CD14-positive monocyte (primary cell): ENCODE results near the gene TNPO1. TPM values are rescaled to one million over a fixed set of nuclear protein-coding genes. Genes with fewer than 3 reads are reported as not detected.
A peak's percentile ranks its signal among the peaks of the same experiment; 100 is the strongest.

Experiments used
- DNase-seq, 3 donors: peaks; one replicate each; pipeline ENCODE4 v3.0.0-alpha.2; 2011 to 2022
- H2AFZ ChIP-seq: 2 replicates; pipeline ENCODE4 v1.6.0; 2012; ENCODE audit warnings: mild to moderate bottlenecking, low read depth, low read length, inconsistent platforms; ENCODE audit not compliant: insufficient read depth, poor library complexity, severe bottlenecking
- H3K27ac ChIP-seq, 2 donors: 1 replicate in 1 of 2; 2 replicates in 1 of 2; pipeline ENCODE4 v1.5.1; 2012 to 2013; ENCODE audit warnings: low read length in 2 of 2, control low read depth in 1 of 2, inconsistent platforms in 1 of 2, low read depth in 1 of 2, mild to moderate bottlenecking in 1 of 2
- H3K27me3 ChIP-seq, 2 donors: one replicate each; pipeline versions ENCODE4 v1.6.0 to v1.6.1; 2011 to 2013; ENCODE audit warnings: low read length in 2 of 2; ENCODE audit not compliant: control insufficient read depth in 2 of 2, insufficient read depth in 2 of 2
- H3K36me3 ChIP-seq, 2 donors: replicated peaks in 1 of 2; 1 replicate in 1 of 2; 2 replicates in 1 of 2; pipeline versions ENCODE4 v1.5.1 to v1.6.1; 2012 to 2013; ENCODE audit warnings: low read length in 2 of 2, control low read depth in 1 of 2, inconsistent platforms in 1 of 2, mild to moderate bottlenecking in 1 of 2; ENCODE audit not compliant: insufficient read depth in 2 of 2, control insufficient read depth in 1 of 2
- H3K4me1 ChIP-seq, 2 donors: 1 replicate in 1 of 2; 2 replicates in 1 of 2; pipeline versions ENCODE4 v1.5.1 to v1.6.1; 2012 to 2013; ENCODE audit warnings: low read length in 2 of 2, control low read depth in 1 of 2, inconsistent platforms in 1 of 2, mild to moderate bottlenecking in 1 of 2, moderate library complexity in 1 of 2; ENCODE audit not compliant: insufficient read depth in 2 of 2, control insufficient read depth in 1 of 2
- H3K4me2 ChIP-seq: replicated peaks from 2 replicates; pipeline ENCODE3; 2012; ENCODE audit warnings: low read length, moderate library complexity, mild to moderate bottlenecking; ENCODE audit not compliant: poor library complexity, severe bottlenecking; ENCODE audit errors: extremely low read depth
- H3K4me3 ChIP-seq, 3 experiments: fragments of 200-600 bp in 1 of 3; sonication (generic) in 1 of 3; replicated peaks in 1 of 3; 1 replicate in 2 of 3; 2 replicates in 1 of 3; pipeline ENCODE4 v1.5.1; 2011 to 2013; ENCODE audit warnings: low read length in 3 of 3, mild to moderate bottlenecking in 3 of 3, control low read depth in 2 of 3, low read depth in 2 of 3, inconsistent platforms in 1 of 3, moderate library complexity in 1 of 3
- H3K79me2 ChIP-seq: 2 replicates; pipeline ENCODE4 v1.6.0; 2012; ENCODE audit warnings: mild to moderate bottlenecking, control low read depth, inconsistent platforms, low read length, moderate library complexity; ENCODE audit not compliant: insufficient read depth
- H3K9ac ChIP-seq: 2 replicates; pipeline ENCODE4 v1.6.0; 2017; ENCODE audit warnings: low read length, mild to moderate bottlenecking; ENCODE audit not compliant: insufficient read depth, poor library complexity, severe bottlenecking
- H3K9me3 ChIP-seq, 2 donors: replicated peaks in 1 of 2; 1 replicate in 1 of 2; 2 replicates in 1 of 2; pipeline versions ENCODE4 v1.5.1 to v1.6.1; 2012 to 2013; ENCODE audit warnings: low read length in 2 of 2, control low read depth in 1 of 2; ENCODE audit not compliant: control insufficient read depth in 1 of 2, insufficient read depth in 1 of 2
- H4K20me1 ChIP-seq: 2 replicates; pipeline ENCODE4 v1.6.0; 2012; ENCODE audit warnings: mild to moderate bottlenecking, low read length, control low read depth, moderate library complexity; ENCODE audit not compliant: insufficient read depth
- H3K27ac Mint-ChIP-seq, 7 donors: one replicate each; pipeline ENCODE4 v1.8.0; 2020; ENCODE audit warnings: mild to moderate bottlenecking in 7 of 7, mixed read lengths in 7 of 7, moderate library complexity in 6 of 7, inconsistent platforms in 2 of 7
- H3K27me3 Mint-ChIP-seq, 3 donors: one replicate each; pipeline ENCODE4 v1.8.0; 2021 to 2022; ENCODE audit warnings: low read depth in 3 of 3, mild to moderate bottlenecking in 3 of 3, mixed read lengths in 3 of 3, moderate library complexity in 3 of 3, inconsistent platforms in 1 of 3
- H3K36me3 Mint-ChIP-seq, 2 donors: one replicate each; pipeline ENCODE4 v1.8.0; 2020; ENCODE audit warnings: mixed read lengths in 2 of 2, inconsistent platforms in 1 of 2, mild to moderate bottlenecking in 1 of 2
- H3K4me1 Mint-ChIP-seq: one replicate; pipeline ENCODE4 v1.8.0; 2020; ENCODE audit warnings: mild to moderate bottlenecking, mixed read lengths
- H3K4me3 Mint-ChIP-seq, 2 donors: one replicate each; pipeline ENCODE4 v1.8.0; 2020; ENCODE audit warnings: mild to moderate bottlenecking in 2 of 2, mixed read lengths in 2 of 2, moderate library complexity in 1 of 2
- H3K9me3 Mint-ChIP-seq, 7 donors: one replicate each; pipeline ENCODE4 v1.8.0; 2020 to 2022; ENCODE audit warnings: mixed read lengths in 7 of 7, mild to moderate bottlenecking in 6 of 7, moderate library complexity in 6 of 7, inconsistent platforms in 2 of 7
- WGBS: methylation state at CpG from one replicate; pipeline ENCODE4 v1.1.5; 2013; ENCODE audit warnings: missing lambda C conversion rate; ENCODE audit not compliant: insufficient coverage; 5-methylcytosine and 5-hydroxymethylcytosine counted together
- intact Hi-C, 2 donors: fragments of 100-400 bp; cut with micrococcal nuclease; formaldehyde crosslinking; loops; one replicate each; pipeline versions ENCODE4 v1.15.0 to v1.15.1; 2023
- polyA plus RNA-seq, 3 donors: library from polyadenylated mRNA; depleted of rRNA in 1 of 3; unstranded in 2 of 3; stranded (reverse) in 1 of 3; fragments of 300-500 nt in 2 of 3; fragments of >200 nt in 1 of 3; fragmentation: Illumina TruSeq in 2 of 3; gene quantifications; 1 replicate in 2 of 3; 2 replicates in 1 of 3; pipeline ENCODE4 v1.2.3, GENCODE V29; 2012 to 2021
- TF ChIP-seq, protein P1 (sequence below): fragments of 200-600 bp; IDR thresholded peaks from one replicate; pipeline ENCODE4 v1.8.0; 2022; ENCODE audit warnings: antibody characterized with exemption, mild to moderate bottlenecking

Gene TNPO1
- polyA plus RNA-seq, 3 donors = 9.3 to 28.1 (median 26.3) TPM

DNA sequence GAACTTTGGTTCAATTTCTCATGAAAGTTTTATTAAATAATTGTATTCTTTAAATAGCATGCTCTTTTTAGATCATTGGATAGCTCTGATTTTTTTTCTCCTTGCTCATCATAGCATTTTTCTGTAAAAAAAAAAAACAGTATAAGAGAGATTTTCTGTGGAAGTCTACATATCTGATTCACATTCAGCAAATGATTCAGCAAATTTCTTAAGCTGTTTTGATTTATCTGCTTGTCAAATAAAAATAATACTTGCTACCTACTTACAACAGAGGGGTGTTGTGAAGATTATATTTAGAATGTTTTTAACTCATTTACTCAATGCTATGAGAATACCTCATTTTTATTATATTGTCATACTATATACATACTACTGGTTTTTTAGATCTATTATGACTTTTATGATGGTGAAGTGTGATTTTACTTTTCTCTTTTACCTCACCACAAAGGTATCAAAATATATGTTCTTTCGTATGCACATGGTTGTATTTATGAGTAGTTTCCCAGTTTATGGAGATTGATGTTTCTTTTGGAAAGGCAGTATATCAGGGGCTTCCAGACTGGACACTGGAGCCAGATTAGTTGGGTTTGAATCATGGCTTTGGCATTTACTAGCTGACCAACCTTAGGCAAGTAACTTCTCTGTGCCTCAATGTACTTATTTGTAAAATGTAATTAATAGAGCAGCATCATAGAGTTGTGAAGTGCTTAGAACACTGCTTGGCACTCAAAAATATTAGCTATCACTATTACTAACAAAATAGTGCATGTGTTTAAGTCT lies 25.5 kb downstream of the TNPO1 start:
- TF ChIP-seq, protein P1, sequence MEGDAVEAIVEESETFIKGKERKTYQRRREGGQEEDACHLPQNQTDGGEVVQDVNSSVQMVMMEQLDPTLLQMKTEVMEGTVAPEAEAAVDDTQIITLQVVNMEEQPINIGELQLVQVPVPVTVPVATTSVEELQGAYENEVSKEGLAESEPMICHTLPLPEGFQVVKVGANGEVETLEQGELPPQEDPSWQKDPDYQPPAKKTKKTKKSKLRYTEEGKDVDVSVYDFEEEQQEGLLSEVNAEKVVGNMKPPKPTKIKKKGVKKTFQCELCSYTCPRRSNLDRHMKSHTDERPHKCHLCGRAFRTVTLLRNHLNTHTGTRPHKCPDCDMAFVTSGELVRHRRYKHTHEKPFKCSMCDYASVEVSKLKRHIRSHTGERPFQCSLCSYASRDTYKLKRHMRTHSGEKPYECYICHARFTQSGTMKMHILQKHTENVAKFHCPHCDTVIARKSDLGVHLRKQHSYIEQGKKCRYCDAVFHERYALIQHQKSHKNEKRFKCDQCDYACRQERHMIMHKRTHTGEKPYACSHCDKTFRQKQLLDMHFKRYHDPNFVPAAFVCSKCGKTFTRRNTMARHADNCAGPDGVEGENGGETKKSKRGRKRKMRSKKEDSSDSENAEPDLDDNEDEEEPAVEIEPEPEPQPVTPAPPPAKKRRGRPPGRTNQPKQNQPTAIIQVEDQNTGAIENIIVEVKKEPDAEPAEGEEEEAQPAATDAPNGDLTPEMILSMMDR = no peak
- H3K9ac ChIP-seq = no peak overlapping the region
- intact Hi-C loops = loop anchor here in 1 of 2 donors (10.0 kb wide), 1 partner anchor 247 kb away; no protein-coding TSS in a partner anchor
- H3K4me1 ChIP-seq = peaks cover 18 to 34% of the 10 kb centered on the region in 2 donors
- DNase-seq = no peak
- H3K36me3 Mint-ChIP-seq = no peaks in the 10 kb centered on the region
- no peak overlapping the region for H2AFZ ChIP-seq
- no peak overlapping the region for H3K27ac Mint-ChIP-seq
- no peaks in the 10 kb centered on the region for H3K9me3 ChIP-seq
- no peaks in the 10 kb centered on the region for H3K9me3 Mint-ChIP-seq
- H3K36me3 ChIP-seq = no peaks in the 10 kb centered on the region
- no peak overlapping the region for H3K27ac ChIP-seq
- H4K20me1 ChIP-seq = peaks cover 4% of the 10 kb centered on the region
- no peaks in the 10 kb centered on the region for H3K27me3 ChIP-seq
- H3K79me2 ChIP-seq = peaks cover 15% of the 10 kb centered on the region
- WGBS = no CpG with 5 or more reads among the region's 1 CpG
- peaks cover 0 to 4% (median 0%) of the 10 kb centered on the region in 3 donors for H3K27me3 Mint-ChIP-seq
- H3K4me1 Mint-ChIP-seq = peaks cover 29% of the 10 kb centered on the region
- H3K4me3 ChIP-seq = no peak overlapping the region
- no peak overlapping the region for H3K4me2 ChIP-seq
- no peak overlapping the region for H3K4me3 Mint-ChIP-seq

GRCh38 chr5:72842816-72843215 lies 26.4 kb downstream of the TNPO1 start:
- Histone ChIP-seq H3K4me3 (no peak overlapping the region), H3K27ac (peak overlapping the region in 1 of 2 donors; percentile 10), H3K4me1 (peaks cover 24 to 42% of the 10 kb centered on the region in 2 donors), H3K9ac (no peak overlapping the region), H3K4me2 (no peak overlapping the region), H3K27me3 (no peaks in the 10 kb centered on the region), H4K20me1 (peaks cover 7% of the 10 kb centered on the region), H2AFZ (no peak overlapping the region), H3K9me3 (no peaks in the 10 kb centered on the region), H3K36me3 (no peaks in the 10 kb centered on the region), H3K79me2 (peaks cover 22% of the 10 kb centered on the region)
- H3K36me3 Mint-ChIP-seq = no peaks in the 10 kb centered on the region
- peaks cover 0 to 4% (median 0%) of the 10 kb centered on the region in 3 donors for H3K27me3 Mint-ChIP-seq
- no peak overlapping the region for H3K4me3 Mint-ChIP-seq
- DNase-seq = peak; percentile 59 to 72 (median 67)
- H3K27ac Mint-ChIP-seq = peak overlapping the region in 6 of 7 donors; percentile 26 to 73 (median 64)
- intact Hi-C loops = loop anchor here in 1 of 2 donors (10.0 kb wide), 1 partner anchor 248 kb away; no protein-coding TSS in a partner anchor
- no peaks in the 10 kb centered on the region for H3K9me3 Mint-ChIP-seq
- TF ChIP-seq, protein P1 = peak; percentile 30
- peaks cover 34% of the 10 kb centered on the region for H3K4me1 Mint-ChIP-seq
